ENCODE data around the gene TMEM132E.
A peak's percentile ranks its signal among the peaks of the same experiment; 100 is the strongest.

TMEM132E gene

DNA sequence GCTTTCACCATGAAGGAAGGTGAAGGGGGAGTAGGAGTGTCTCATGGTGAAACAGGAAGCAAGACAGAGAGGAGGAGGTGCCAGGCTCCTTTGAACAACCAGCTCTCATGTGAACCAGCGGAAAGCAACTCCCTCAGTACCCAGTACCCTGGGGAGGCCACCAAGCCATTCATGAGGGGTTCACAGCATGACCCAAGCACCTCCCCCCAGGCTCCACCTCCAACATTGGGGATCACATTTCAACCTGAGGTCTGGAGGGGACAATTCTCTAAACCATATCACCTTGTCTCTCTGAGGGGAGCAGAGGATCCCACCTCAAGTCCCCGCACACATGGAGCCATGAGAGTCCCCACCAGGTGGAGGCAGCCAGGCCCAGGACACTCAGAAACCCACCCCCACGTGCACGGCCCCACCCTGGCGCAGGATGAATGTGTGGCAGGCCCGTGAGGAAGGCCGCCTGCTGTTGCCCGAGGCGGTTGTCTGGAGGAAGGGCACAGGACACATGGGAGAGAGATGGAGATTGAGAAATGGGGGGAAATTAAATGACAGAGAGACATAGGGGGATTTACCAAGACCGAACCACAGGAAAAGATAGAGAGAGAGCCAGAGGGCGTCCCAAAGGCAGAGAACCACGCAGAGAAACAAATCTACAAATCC lies 85.9 kb downstream of the TMEM132E start:
- H3K4me3 Mint-ChIP-seq, result no peak overlapping the region
- H3K4me1 Mint-ChIP-seq, result peaks cover 5 to 9% of the 10 kb centered on the region in 2 donors
- H3K36me3 Mint-ChIP-seq, result no peaks in the 10 kb centered on the region
- H3K27ac Mint-ChIP-seq, result no peak overlapping the region
- peak; percentile 68 to 74 for ATAC-seq (replicated peaks)
- no peak for DNase-seq
- peaks cover 41 to 57% of the 10 kb centered on the region in 2 donors for H3K27me3 Mint-ChIP-seq
- H3K9me3 Mint-ChIP-seq, result no peaks in the 10 kb centered on the region

DNA sequence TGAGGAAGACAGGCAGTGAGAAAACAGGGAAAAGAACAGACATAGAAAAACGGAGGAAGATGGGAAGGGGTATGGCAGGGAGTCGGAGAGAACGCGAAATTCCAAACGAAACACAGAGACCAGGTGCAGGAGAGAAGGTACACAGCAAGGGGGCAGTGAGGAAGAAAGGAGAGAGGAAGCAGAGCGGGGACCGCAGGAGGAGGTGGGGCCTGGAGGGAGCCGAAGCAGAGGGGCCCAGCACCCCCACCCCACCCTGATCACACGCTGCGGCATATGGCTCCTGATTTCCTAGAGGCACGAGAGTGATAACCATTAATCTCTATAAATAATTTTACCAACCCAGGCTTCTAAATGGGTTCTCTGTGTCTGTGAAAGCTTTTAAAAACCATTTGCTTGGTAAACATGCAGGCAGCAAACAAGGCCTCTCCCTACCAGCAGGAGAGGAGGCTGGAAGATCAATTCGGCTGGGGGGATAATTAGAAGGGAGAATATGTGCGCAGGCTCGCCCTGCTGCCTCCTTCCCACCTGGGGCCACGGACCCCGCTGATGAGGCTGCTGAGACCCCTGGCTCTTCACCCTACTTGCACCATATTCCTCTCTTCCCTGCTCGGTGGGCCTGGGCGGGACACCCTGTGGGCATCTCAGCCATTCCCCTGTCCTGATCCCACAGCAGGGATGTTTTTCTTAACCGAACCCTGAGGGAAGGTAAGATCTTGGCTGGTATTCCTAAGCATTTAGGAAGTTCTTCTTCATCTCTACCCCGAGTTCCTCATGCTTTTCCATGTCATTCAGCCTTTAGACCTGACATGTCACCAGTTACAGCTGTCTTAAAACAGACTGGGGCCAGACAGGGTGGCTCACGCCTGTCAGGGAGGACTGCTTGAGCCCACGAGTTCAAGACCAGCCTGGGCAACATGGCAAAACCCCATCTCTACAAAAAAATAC lies 86.7 kb downstream of the TMEM132E start:
- Mint-ChIP-seq H3K27ac (no peak overlapping the region), H3K36me3 (no peaks in the 10 kb centered on the region), H3K27me3 (peaks cover 40 to 57% of the 10 kb centered on the region in 2 donors), H3K9me3 (no peaks in the 10 kb centered on the region), H3K4me1 (peaks cover 5 to 9% of the 10 kb centered on the region in 2 donors), H3K4me3 (no peak overlapping the region)
- DNase-seq (no peak), ATAC-seq (replicated peaks) (no peak)

DNA sequence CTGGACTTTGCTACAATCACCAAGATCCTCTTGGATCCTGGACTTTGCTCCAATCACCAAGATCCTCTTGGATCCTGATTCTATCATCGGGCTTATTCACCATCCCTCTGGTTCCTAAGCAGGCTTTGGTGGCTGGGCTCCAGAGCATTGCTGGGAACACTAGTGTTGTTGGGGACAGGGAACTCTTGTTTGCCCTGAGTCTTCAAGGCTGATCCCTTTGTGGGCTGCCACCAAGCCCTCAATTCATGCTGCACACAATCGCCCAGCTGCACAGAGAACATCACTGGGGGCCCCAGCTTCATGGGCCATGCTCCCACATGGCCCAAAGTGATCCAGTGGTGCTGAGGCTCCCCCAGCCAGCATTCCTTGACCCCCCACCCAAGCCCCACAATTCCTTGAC lies 88.3 kb downstream of the TMEM132E start:
- no peaks in the 10 kb centered on the region for H3K9me3 Mint-ChIP-seq
- H3K36me3 Mint-ChIP-seq, result no peaks in the 10 kb centered on the region
- H3K27ac Mint-ChIP-seq, result no peak overlapping the region
- peaks cover 35 to 49% of the 10 kb centered on the region in 2 donors for H3K27me3 Mint-ChIP-seq
- DNase-seq (no peak), ATAC-seq (replicated peaks) (no peak)
- H3K4me1 Mint-ChIP-seq, result peaks cover 5 to 9% of the 10 kb centered on the region in 2 donors
- no peak overlapping the region for H3K4me3 Mint-ChIP-seq

DNA sequence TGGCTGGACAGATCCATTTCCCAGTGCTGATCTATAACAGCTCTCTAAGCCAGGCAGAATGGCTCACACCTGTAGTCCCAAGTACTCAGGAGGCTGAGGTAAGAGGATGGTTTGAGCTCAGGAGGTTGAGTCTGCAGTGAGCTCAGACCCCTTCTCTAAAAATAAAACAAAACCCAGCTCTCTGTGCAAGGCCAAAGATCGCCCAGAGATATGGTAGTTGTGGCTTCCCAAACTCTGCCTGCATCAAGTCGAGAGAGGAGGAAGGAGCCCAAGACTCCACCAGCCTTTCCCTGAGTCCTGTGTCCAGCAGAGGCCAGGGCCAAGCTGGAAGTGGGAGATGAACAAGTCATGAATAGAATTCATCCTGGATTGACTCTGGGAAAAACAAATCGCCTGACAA lies 88.8 kb downstream of the TMEM132E start:
- H3K4me3 Mint-ChIP-seq, result no peak overlapping the region
- H3K9me3 Mint-ChIP-seq, result no peaks in the 10 kb centered on the region
- H3K4me1 Mint-ChIP-seq, result peaks cover 5 to 9% of the 10 kb centered on the region in 2 donors
- ATAC-seq (replicated peaks) (no peak), DNase-seq (no peak)
- H3K27ac Mint-ChIP-seq, result no peak overlapping the region
- H3K36me3 Mint-ChIP-seq, result no peaks in the 10 kb centered on the region
- H3K27me3 Mint-ChIP-seq, result peaks cover 30 to 44% of the 10 kb centered on the region in 2 donors

DNA sequence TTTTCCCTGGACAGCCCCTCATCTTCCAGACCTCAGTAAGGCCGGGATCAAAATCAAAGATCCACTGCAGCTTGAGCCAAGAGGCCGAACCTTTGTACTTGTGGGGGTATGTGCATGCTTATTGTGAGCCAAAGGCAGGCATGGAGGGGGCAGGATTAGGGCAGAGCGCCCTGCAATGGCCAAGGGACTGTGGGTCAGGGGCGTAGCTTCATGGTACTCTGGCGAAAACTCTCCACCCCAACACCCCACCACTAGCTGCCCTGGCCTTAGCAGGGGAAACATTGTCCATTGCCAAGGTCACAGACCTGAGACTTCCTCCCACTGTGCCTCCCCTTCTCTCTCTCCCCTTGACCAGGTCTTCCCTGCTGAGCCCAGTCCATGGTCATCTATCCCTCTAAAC lies 90.1 kb downstream of the TMEM132E start:
- H3K27ac Mint-ChIP-seq, result no peak overlapping the region
- peaks cover 5 to 9% of the 10 kb centered on the region in 2 donors for H3K4me1 Mint-ChIP-seq
- no peaks in the 10 kb centered on the region for H3K9me3 Mint-ChIP-seq
- DNase-seq (no peak), ATAC-seq (replicated peaks) (no peak)
- H3K36me3 Mint-ChIP-seq, result no peaks in the 10 kb centered on the region
- H3K27me3 Mint-ChIP-seq, result peaks cover 35 to 44% of the 10 kb centered on the region in 2 donors
- H3K4me3 Mint-ChIP-seq, result no peak overlapping the region

DNA sequence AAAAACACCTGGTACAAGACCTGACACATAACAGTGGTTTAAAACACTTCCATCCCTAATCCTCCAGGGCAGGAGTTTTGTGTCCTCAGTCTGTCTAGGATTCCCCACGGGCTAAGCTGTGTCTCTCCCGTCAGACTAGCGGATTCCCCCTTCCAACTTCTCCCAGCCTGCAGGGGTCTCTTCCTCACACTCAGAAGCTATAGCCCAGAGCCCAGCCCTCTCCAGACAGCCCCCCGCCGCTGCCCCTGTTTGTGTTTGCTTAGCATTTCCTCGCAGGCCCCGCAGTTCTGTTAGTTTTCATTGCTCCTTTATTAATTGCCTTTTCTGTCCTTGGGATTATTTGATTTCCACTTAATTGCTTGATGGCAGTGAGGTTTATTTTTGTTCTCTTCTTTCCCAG lies 91.2 kb downstream of the TMEM132E start:
- Mint-ChIP-seq H3K36me3 (no peaks in the 10 kb centered on the region), H3K9me3 (no peaks in the 10 kb centered on the region), H3K4me3 (no peak overlapping the region), H3K4me1 (peaks cover 0 to 2% of the 10 kb centered on the region in 2 donors), H3K27me3 (peaks cover 30 to 34% of the 10 kb centered on the region in 2 donors), H3K27ac (no peak overlapping the region)
- ATAC-seq (replicated peaks) (no peak), DNase-seq (no peak)

DNA sequence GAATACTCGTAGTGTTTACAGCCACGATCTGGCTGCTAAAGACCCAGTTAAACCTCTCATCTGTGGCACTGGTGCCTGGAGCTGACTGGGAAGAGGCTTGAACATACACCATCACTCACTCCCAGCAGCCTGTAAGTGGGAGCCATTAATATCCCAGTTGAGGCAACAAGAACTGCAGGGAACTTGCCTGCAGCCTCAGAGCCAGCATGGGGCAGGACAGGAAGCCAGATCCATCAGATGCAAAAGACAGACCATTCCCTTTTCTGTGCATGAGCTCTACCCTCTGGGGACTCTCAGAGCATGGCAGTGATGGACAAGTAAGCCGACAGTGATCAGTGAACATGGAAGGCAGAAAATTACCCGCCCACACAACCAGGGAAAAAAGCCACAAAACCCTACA lies 91.8 kb downstream of the TMEM132E start:
- no peaks in the 10 kb centered on the region for H3K4me1 Mint-ChIP-seq
- no peak for ATAC-seq (replicated peaks)

DNA sequence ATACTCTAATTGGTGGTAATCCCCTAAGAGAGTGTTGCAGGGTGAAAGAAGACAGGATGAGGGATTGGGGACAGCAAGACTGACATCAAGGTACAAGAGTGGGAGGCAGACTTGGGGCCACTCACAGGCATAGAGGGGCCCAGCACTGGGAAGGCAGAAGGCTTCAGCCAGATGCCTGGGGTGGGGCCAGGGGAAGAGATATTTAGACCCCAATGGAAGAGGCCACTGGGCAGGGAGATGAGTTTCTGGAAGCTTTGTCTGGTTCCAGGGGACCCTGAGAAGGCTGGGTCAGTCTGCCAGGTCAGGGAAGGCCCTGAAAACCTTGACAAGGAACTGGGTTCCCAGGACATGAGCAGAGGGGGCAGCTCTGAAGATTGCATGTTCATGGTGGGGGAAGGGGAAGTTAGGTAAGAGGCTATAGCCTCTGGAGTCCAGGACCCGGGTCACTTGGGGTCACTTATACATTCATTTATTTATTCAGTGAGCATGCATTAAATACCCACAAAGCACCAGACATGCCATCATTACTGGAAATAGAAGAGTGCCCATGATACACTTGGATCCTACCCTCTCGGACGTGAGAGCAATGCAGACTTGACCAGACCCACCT lies 92.9 kb downstream of the TMEM132E start:
- no peaks in the 10 kb centered on the region for H3K36me3 Mint-ChIP-seq
- H3K27ac Mint-ChIP-seq, result no peak overlapping the region
- no peaks in the 10 kb centered on the region for H3K4me1 Mint-ChIP-seq
- H3K4me3 Mint-ChIP-seq, result no peak overlapping the region
- H3K27me3 Mint-ChIP-seq, result peaks cover 23 to 25% of the 10 kb centered on the region in 2 donors
- no peaks in the 10 kb centered on the region for H3K9me3 Mint-ChIP-seq
- ATAC-seq (replicated peaks) (no peak), DNase-seq (no peak)

More for the DNA sequence above, 91.8 kb downstream of the TMEM132E start:
- Mint-ChIP-seq H3K4me3 (no peak overlapping the region), H3K9me3 (no peaks in the 10 kb centered on the region), H3K27me3 (peaks cover 29 to 30% of the 10 kb centered on the region in 2 donors), H3K27ac (no peak overlapping the region), H3K36me3 (no peaks in the 10 kb centered on the region)
- DNase-seq, result no peak

DNA sequence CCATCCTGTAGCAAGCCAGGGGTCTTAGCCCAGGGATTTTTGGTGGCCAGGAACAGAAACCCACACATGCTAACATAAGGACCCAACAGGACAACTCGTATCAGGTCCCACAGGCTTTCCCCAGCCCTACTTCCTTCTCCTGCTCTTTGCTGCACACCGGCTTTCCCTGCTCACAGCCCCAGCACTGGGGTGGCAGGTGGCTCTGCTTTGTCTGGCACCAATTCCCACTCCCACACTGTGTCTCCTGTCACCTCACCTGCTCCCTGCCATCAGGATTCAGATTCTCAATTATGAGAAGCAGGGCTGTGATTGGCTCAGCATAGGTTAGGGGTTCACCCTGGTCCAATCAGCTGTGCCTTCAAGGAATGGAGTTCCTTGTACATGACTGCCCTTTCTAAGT lies 94.1 kb downstream of the TMEM132E start:
- Mint-ChIP-seq H3K9me3 (no peaks in the 10 kb centered on the region), H3K4me3 (no peak overlapping the region), H3K4me1 (no peaks in the 10 kb centered on the region), H3K27me3 (peaks cover 24 to 26% of the 10 kb centered on the region in 2 donors), H3K36me3 (no peaks in the 10 kb centered on the region), H3K27ac (no peak overlapping the region)
- ATAC-seq (replicated peaks) (no peak), DNase-seq (no peak)

DNA sequence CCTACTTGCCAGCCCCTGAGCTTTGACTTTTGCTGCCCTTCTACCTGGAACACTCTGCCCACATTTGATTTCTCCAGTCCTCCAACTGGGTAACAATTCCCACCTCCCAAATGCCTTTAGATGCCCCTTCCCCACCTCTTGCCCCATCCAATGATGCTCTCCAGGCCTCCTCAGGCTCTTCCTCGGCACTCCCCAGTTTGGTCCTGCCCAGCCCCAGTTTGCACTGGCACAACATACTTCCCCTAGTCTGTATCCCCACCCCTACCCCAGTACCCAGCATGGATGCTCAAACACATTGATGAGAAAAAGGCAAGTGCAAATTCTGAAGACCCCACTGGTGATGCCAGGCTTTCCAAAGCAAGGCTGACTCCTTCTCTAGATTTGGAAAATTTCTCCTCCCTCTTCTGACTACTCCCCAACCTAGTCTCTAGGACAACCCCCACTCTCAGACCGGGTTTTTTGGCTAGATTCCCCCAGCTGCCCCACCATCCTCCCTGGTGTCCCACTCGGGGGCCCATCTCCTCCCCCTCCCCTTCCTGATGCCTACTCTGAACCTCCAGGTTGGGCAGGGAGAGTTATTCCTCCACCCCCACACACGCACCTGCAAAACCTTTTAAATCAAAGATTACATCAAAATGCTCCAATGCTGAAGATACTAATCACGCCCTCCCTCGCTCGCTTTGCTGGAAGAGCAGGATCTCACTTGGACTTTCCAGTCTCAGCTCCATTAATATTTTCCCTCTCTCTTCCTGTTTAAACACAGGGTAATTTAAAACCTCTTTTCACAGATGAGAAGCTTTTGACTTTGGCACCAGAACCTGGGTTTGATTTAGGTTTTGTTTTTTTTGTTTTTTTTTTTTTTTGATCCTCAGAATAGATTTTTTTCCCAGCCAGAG lies 94.9 kb downstream of the TMEM132E start:
- Mint-ChIP-seq H3K36me3 (no peaks in the 10 kb centered on the region), H3K4me1 (no peaks in the 10 kb centered on the region), H3K27me3 (peaks cover 25 to 27% of the 10 kb centered on the region in 2 donors), H3K27ac (no peak overlapping the region), H3K9me3 (no peaks in the 10 kb centered on the region), H3K4me3 (no peak overlapping the region)
- no peak for ATAC-seq (replicated peaks)
- DNase-seq, result no peak

DNA sequence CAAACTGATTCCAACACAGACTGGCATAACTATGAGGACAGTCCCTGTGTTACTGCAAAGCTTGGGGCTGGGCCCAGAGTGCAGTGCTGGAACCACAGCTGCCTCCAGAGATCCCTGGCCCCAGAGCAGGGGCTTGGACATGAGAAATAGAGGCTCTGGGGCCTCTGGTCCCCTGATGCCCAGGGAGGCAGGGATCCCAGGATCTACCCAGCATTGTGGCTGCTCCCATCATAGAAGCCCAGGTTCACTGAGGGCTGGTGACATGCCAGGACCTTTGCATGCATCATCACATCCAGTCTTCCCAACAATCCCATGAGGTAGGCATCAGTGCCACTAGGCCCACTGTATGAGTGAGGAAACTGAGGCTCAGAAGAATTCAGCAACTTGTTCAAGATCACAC lies 95.8 kb downstream of the TMEM132E start:
- Mint-ChIP-seq H3K9me3 (no peaks in the 10 kb centered on the region), H3K4me3 (no peak overlapping the region), H3K4me1 (no peaks in the 10 kb centered on the region), H3K36me3 (no peaks in the 10 kb centered on the region), H3K27me3 (peaks cover 16 to 18% of the 10 kb centered on the region in 2 donors), H3K27ac (no peak overlapping the region)
- no peak for ATAC-seq (replicated peaks)
- no peak for DNase-seq

DNA sequence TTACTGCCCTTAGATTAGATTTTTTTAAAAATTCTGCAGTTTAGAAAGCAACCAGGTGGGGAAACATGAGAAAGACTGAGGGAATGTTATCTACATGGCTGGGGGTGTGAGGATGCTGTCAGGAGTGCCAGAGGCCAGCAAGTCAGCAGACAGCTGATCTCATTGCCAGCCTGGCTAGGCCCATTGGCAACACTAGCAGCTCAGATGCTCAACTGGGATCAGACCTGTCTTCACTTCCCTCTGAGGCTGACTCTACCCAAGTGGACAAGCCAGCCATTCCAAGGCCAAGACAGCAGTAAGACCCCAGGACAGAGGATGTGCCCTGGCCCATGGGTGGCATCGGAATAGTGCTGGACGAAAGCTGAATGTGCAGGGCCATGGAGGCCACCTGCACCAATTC lies 96.2 kb downstream of the TMEM132E start:
- Mint-ChIP-seq H3K4me1 (no peaks in the 10 kb centered on the region), H3K9me3 (no peaks in the 10 kb centered on the region), H3K4me3 (no peak overlapping the region), H3K27me3 (peaks cover 14 to 16% of the 10 kb centered on the region in 2 donors), H3K36me3 (no peaks in the 10 kb centered on the region), H3K27ac (no peak overlapping the region)
- ATAC-seq (replicated peaks) (no peak), DNase-seq (no peak)

DNA sequence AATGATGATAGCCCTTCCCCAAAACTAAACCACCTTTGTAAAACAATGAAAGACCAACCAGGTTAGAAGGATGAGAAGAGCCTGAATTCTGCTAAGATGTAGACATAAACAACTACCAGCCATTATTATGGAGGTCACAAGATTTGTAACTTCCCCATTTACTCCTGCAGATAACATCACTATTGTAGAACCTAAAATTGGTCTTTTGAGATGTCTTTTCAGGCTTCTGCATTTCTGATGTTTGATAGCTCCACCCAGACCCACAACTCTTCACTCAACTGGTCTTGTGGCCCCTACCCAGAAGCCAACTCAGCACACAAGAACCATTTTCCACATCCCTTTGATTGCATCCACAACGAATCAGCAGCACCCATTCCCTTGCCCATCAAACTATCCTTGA lies 100.8 kb downstream of the TMEM132E start:
- peaks cover 0 to 4% of the 10 kb centered on the region in 2 donors for H3K9me3 Mint-ChIP-seq
- H3K36me3 Mint-ChIP-seq, result no peaks in the 10 kb centered on the region
- ATAC-seq (replicated peaks) (no peak), DNase-seq (no peak)
- H3K4me1 Mint-ChIP-seq, result no peaks in the 10 kb centered on the region
- no peak overlapping the region for H3K27ac Mint-ChIP-seq
- peaks cover 17 to 18% of the 10 kb centered on the region in 2 donors for H3K27me3 Mint-ChIP-seq
- no peak overlapping the region for H3K4me3 Mint-ChIP-seq

DNA sequence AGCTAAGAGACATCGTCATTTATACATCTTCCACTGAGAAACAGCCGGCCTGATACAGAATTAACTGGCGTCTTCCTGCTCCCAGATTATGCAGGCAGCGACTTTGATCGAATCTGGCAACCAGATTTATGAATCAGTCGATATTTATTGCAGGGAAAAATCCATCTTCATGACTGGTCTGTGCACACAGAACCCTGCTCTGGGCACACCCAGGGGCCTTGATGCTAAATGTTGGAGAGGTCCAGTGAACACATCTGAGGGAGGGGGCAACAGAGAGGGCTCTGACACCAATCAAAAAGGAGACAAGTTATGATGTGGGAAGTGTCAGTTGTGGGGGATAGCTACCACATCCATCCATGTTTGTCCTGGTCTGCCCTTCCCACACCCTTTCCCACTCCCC lies 102.9 kb downstream of the TMEM132E start:
- DNase-seq (no peak), ATAC-seq (replicated peaks) (no peak)
- Mint-ChIP-seq H3K9me3 (peaks cover 0 to 4% of the 10 kb centered on the region in 2 donors), H3K27ac (no peak overlapping the region), H3K4me3 (no peak overlapping the region), H3K27me3 (peaks cover 13 to 31% of the 10 kb centered on the region in 2 donors), H3K4me1 (no peaks in the 10 kb centered on the region), H3K36me3 (no peaks in the 10 kb centered on the region)

All from stimulated activated naive B cell treated with anti-CD40 and anti-IgM and Interleukin-4, amounts not matched to agents 10 μg/mL and 1 μg/mL and 100 μg/mL, for 72 hours (primary cell).